Choroid plexus epithelial cell (primary cell): Measurements from ENCODE around the gene NTRK1.

Experiments
- DNase-seq: peaks from one replicate; pipeline ENCODE4 v3.0.0-alpha.2; 2010; ENCODE audit warnings: low read depth
- H3K4me3 ChIP-seq: 2 replicates; pipeline ENCODE4 v1.5.1; 2011; ENCODE audit warnings: low read depth, mild to moderate bottlenecking, control low read depth, low read length, moderate library complexity
- TF ChIP-seq, protein P1 (sequence below): conservative IDR thresholded peaks from 2 replicates; pipeline ENCODE4 v1.5.1; 2011; ENCODE audit warnings: low read depth, mild to moderate bottlenecking, control low read depth, inconsistent platforms, low read length, moderate library complexity

NTRK1 gene

GRCh38 chr1:156862584-156862983 lies 1.9 kb downstream of the NTRK1 start:
- TF ChIP-seq, protein P1, sequence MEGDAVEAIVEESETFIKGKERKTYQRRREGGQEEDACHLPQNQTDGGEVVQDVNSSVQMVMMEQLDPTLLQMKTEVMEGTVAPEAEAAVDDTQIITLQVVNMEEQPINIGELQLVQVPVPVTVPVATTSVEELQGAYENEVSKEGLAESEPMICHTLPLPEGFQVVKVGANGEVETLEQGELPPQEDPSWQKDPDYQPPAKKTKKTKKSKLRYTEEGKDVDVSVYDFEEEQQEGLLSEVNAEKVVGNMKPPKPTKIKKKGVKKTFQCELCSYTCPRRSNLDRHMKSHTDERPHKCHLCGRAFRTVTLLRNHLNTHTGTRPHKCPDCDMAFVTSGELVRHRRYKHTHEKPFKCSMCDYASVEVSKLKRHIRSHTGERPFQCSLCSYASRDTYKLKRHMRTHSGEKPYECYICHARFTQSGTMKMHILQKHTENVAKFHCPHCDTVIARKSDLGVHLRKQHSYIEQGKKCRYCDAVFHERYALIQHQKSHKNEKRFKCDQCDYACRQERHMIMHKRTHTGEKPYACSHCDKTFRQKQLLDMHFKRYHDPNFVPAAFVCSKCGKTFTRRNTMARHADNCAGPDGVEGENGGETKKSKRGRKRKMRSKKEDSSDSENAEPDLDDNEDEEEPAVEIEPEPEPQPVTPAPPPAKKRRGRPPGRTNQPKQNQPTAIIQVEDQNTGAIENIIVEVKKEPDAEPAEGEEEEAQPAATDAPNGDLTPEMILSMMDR, result no peak
- DNase-seq, result no peak

DNA sequence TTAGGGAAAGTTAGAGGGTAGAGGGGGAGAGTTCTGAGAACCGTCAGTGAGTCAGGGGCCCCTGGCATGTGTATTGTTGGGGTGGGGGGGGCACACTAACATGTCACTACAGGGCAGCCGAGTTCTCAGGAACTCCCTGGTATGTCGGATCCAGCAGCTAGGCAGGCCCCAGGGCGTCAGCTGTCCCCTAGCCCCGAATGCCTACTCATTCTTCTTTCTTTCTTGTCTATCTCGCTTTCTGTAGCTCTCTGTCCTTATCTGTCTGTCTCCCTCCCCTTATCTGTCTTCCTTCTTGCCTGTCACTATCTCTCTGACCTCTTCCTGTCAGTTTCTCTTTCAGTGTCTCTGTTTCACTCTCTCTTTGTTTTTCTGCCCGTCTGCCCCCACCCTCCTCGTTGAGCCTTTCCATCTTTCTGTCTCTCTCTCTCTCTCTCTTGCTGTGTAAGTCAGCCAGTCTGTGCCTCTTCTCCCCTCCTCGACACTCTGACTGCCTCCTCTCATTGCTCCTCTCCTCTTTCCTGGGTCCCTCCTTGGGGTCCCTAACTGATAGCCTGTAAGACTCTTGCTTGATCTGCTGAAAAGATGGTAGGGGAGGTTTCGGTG lies 2.4 kb downstream of the NTRK1 start:
- DNase-seq, result no peak
- no peak overlapping the region for H3K4me3 ChIP-seq
- TF ChIP-seq, protein P1, result no peak

More at GRCh38 chr1:156862584-156862983, 1.9 kb downstream of the NTRK1 start:
- no peak overlapping the region for H3K4me3 ChIP-seq

GRCh38 chr1:156863631-156864030 lies 3.0 kb downstream of the NTRK1 start:
- no peak for DNase-seq
- no peak overlapping the region for H3K4me3 ChIP-seq
- TF ChIP-seq, protein P1, result no peak

DNA sequence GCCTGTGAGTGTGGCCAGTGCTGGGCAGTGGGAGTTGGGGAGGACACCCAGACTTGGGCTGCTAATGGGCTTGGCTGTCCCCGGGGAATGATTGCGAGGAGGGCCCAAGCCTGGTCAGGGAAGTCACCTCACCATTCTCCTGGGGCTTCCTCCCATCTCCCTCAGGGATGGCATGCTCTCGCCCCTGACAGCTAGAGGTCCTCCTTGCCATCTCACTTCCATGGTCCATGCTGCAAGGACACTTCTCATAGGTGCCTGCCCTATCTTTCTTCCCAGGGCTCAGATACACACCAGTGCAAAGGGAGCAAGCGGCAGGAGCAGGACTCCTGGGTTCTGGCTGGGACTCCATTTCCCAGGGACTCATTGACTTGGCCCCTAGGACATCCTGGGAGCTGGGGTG lies 4.1 kb downstream of the NTRK1 start:
- DNase-seq, result no peak
- no peak overlapping the region for H3K4me3 ChIP-seq
- TF ChIP-seq, protein P1, result no peak

GRCh38 chr1:156865258-156865657 lies 4.6 kb downstream of the NTRK1 start:
- H3K4me3 ChIP-seq, result no peak overlapping the region
- TF ChIP-seq, protein P1, result no peak
- DNase-seq, result no peak

DNA sequence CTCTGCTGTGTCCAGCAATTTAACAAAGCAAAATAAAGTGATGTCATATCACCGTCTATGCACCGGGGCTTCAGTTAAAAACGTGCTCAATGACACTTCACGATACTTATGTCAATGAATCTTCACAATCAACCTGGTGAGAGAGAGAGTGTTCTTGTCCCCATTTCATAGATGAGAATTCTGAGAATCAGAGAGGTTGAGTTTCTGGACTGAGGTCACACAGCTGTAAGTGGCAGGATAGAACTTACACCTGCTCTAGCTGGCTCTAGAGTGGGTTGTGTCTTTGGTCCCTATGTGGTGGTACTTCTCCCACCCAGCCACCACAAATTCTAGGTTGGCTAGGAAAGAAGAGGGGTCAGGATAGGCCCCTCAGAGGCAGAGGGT lies 5.2 kb downstream of the NTRK1 start:
- DNase-seq, result no peak
- no peak overlapping the region for H3K4me3 ChIP-seq
- TF ChIP-seq, protein P1, result no peak

- H3K4me3 ChIP-seq, result no peak overlapping the region
- TF ChIP-seq, protein P1, result no peak
- no peak for DNase-seq
These were observed 5.7 kb downstream of the NTRK1 start for GRCh38 chr1:156866249-156866909.
